Astrocyte (in vitro differentiated cells and primary cell): Measurements from ENCODE around the gene IL5RA. TPM values are rescaled to one million over a fixed set of nuclear protein-coding genes. Genes with fewer than 3 reads are reported as not detected.

Experiments used
- DNase-seq: peaks from one replicate; pipeline ENCODE4 v3.0.0-alpha.2; 2010; ENCODE audit warnings: low read depth
- FAIRE-seq: peaks from 2 replicates; lab custom pipeline; 2011; peaks lifted over from hg19 to GRCh38; lab: Jason Lieb, UNC
- H2AFZ ChIP-seq: 2 replicates; pipeline ENCODE4 v1.6.0; 2012; ENCODE audit warnings: low read depth, low read length, inconsistent platforms
- H3K27ac ChIP-seq: 2 replicates; pipeline ENCODE4 v1.5.1; 2011; ENCODE audit warnings: low read depth, low read length, inconsistent platforms
- H3K27me3 ChIP-seq: 2 replicates; pipeline ENCODE4 v1.6.0; 2011; ENCODE audit warnings: low read length, inconsistent platforms; ENCODE audit not compliant: insufficient read depth
- H3K36me3 ChIP-seq: 2 replicates; pipeline ENCODE4 v1.5.1; 2011; ENCODE audit warnings: low read length, inconsistent platforms; ENCODE audit not compliant: insufficient read depth
- H3K4me1 ChIP-seq: 2 replicates; pipeline ENCODE4 v1.5.1; 2011; ENCODE audit warnings: low read length, inconsistent platforms; ENCODE audit not compliant: insufficient read depth
- H3K4me2 ChIP-seq: 2 replicates; pipeline ENCODE4 v1.6.0; 2012; ENCODE audit warnings: low read length, inconsistent platforms
- H3K4me3 ChIP-seq: 2 replicates; pipeline ENCODE4 v1.5.1; 2011; ENCODE audit warnings: low read depth, mild to moderate bottlenecking, low read length, inconsistent platforms; ENCODE audit not compliant: insufficient read depth
- H3K79me2 ChIP-seq: 2 replicates; pipeline ENCODE4 v1.6.0; 2012; ENCODE audit warnings: mild to moderate bottlenecking, low read length, inconsistent platforms; ENCODE audit not compliant: insufficient read depth
- H3K9ac ChIP-seq: 2 replicates; pipeline ENCODE4 v1.6.0; 2012; ENCODE audit warnings: mild to moderate bottlenecking, low read length, inconsistent platforms
- H3K9me3 ChIP-seq: 2 replicates; pipeline ENCODE4 v1.5.1; 2012; ENCODE audit warnings: low read depth, mild to moderate bottlenecking, low read length, inconsistent platforms; ENCODE audit not compliant: insufficient read depth
- H4K20me1 ChIP-seq: 2 replicates; pipeline ENCODE4 v1.6.0; 2012; ENCODE audit warnings: low read length, inconsistent platforms; ENCODE audit not compliant: insufficient read depth
- H3K27ac Mint-ChIP-seq: one replicate; pipeline ENCODE4 v1.8.0; 2021; ENCODE audit warnings: mild to moderate bottlenecking, mixed read lengths; ENCODE audit not compliant: unreplicated experiment
- H3K27me3 Mint-ChIP-seq: one replicate; pipeline ENCODE4 v1.8.0; 2021; ENCODE audit warnings: low read depth, mixed read lengths; ENCODE audit not compliant: unreplicated experiment
- H3K36me3 Mint-ChIP-seq: one replicate; pipeline ENCODE4 v1.8.0; 2021; ENCODE audit warnings: low read depth, mixed read lengths; ENCODE audit not compliant: unreplicated experiment
- H3K4me1 Mint-ChIP-seq: one replicate; pipeline ENCODE4 v1.8.0; 2021; ENCODE audit warnings: low read depth, mixed read lengths; ENCODE audit not compliant: unreplicated experiment
- H3K4me3 Mint-ChIP-seq: one replicate; pipeline ENCODE4 v1.8.0; 2021; ENCODE audit warnings: mild to moderate bottlenecking, moderate library complexity, mixed read lengths; ENCODE audit not compliant: unreplicated experiment
- H3K9me3 Mint-ChIP-seq: one replicate; pipeline ENCODE4 v1.8.0; 2021; ENCODE audit warnings: mild to moderate bottlenecking, mixed read lengths; ENCODE audit not compliant: unreplicated experiment
- CTCF ChIP-seq: IDR thresholded peaks from 2 replicates; pipeline ENCODE4 v1.5.1; 2011; ENCODE audit warnings: low read depth, mild to moderate bottlenecking, inconsistent platforms, low read length, moderate library complexity; ENCODE audit not compliant: insufficient read depth
- EZH2 ChIP-seq: IDR thresholded peaks from 2 replicates; pipeline ENCODE4 v1.6.1; 2012; ENCODE audit warnings: mild to moderate bottlenecking, low read length, inconsistent platforms; ENCODE audit not compliant: insufficient read depth
- total RNA-seq: library from RNA; stranded (reverse); gene quantifications from 2 replicates; pipeline ENCODE4 v1.2.1, GENCODE V29; 2021

Gene IL5RA
- total RNA-seq, 1 donor from 2014 or later, result not detected

- no peaks in the 10 kb centered on the region for H3K4me1 Mint-ChIP-seq
- Histone ChIP-seq H2AFZ (no peak overlapping the region), H3K79me2 (no peaks in the 10 kb centered on the region), H3K36me3 (no peaks in the 10 kb centered on the region), H3K27me3 (no peaks in the 10 kb centered on the region), H3K4me2 (no peak overlapping the region), H3K4me1 (no peaks in the 10 kb centered on the region), H3K9ac (no peak overlapping the region), H3K9me3 (no peaks in the 10 kb centered on the region), H3K27ac (no peak overlapping the region), H3K4me3 (no peak overlapping the region), H4K20me1 (no peaks in the 10 kb centered on the region)
- no peaks in the 10 kb centered on the region for H3K9me3 Mint-ChIP-seq
- H3K36me3 Mint-ChIP-seq, result no peaks in the 10 kb centered on the region
- no peak for DNase-seq
- H3K4me3 Mint-ChIP-seq, result no peak overlapping the region
- no peak overlapping the region for H3K27ac Mint-ChIP-seq
- no peak for FAIRE-seq
- no peaks in the 10 kb centered on the region for H3K27me3 Mint-ChIP-seq
- TF ChIP-seq EZH2 (no peak), CTCF (no peak)
Observed at GRCh38 chr3:3109407-3110298, 521 bp downstream of the IL5RA start.

- Mint-ChIP-seq H3K4me1 (no peaks in the 10 kb centered on the region), H3K9me3 (no peaks in the 10 kb centered on the region), H3K4me3 (no peak overlapping the region), H3K36me3 (no peaks in the 10 kb centered on the region), H3K27me3 (no peaks in the 10 kb centered on the region), H3K27ac (no peak overlapping the region)
- Histone ChIP-seq H3K79me2 (no peaks in the 10 kb centered on the region), H4K20me1 (no peaks in the 10 kb centered on the region), H3K4me3 (no peak overlapping the region), H3K9ac (no peak overlapping the region), H3K4me2 (no peak overlapping the region), H3K36me3 (no peaks in the 10 kb centered on the region), H3K9me3 (no peaks in the 10 kb centered on the region), H2AFZ (no peak overlapping the region), H3K4me1 (no peaks in the 10 kb centered on the region), H3K27ac (no peak overlapping the region), H3K27me3 (no peaks in the 10 kb centered on the region)
- FAIRE-seq, result no peak
- DNase-seq, result no peak
- TF ChIP-seq EZH2 (no peak), CTCF (no peak)
Observed at GRCh38 chr3:3107858-3108257, 2.3 kb downstream of the IL5RA start.

- H3K36me3 ChIP-seq, result no peaks in the 10 kb centered on the region
- H3K4me3 ChIP-seq, result no peak overlapping the region
- no peaks in the 10 kb centered on the region for H3K79me2 ChIP-seq
- Mint-ChIP-seq H3K36me3 (no peaks in the 10 kb centered on the region), H3K27me3 (no peaks in the 10 kb centered on the region), H3K27ac (no peak overlapping the region), H3K4me3 (no peak overlapping the region), H3K9me3 (no peaks in the 10 kb centered on the region), H3K4me1 (no peaks in the 10 kb centered on the region)
- H4K20me1 ChIP-seq, result no peaks in the 10 kb centered on the region
- no peak for TF ChIP-seq CTCF
- TF ChIP-seq EZH2, result no peak
- no peaks in the 10 kb centered on the region for H3K9me3 ChIP-seq
- no peak overlapping the region for H3K4me2 ChIP-seq
- no peak for DNase-seq
- FAIRE-seq, result no peak
- H3K9ac ChIP-seq, result no peak overlapping the region
- no peak overlapping the region for H2AFZ ChIP-seq
- no peak overlapping the region for H3K27ac ChIP-seq
- H3K4me1 ChIP-seq, result no peaks in the 10 kb centered on the region
- H3K27me3 ChIP-seq, result no peaks in the 10 kb centered on the region
Observed at GRCh38 chr3:3107181-3107580, 3.0 kb downstream of the IL5RA start.
